Activated T-helper 17 cell treated with anti-CD3 and anti-CD28 coated beads, Interleukin-2, amount 50 U/mL, for 72 hours (primary cell): Measurements from ENCODE around the gene FGF5. TPM values are rescaled to one million over a fixed set of nuclear protein-coding genes. Genes with fewer than 3 reads are reported as not detected.

Source experiments
- ATAC-seq: fragments of 150-1000 bp; cut with Tn5 transposase; replicated peaks from 2 replicates; pipeline ENCODE4 v1.10.0; 2021; ENCODE audit warnings: mild to moderate bottlenecking, moderate library complexity
- H3K27ac Mint-ChIP-seq: one replicate; pipeline ENCODE4 v1.8.0; 2022; ENCODE audit warnings: mixed read lengths
- H3K27me3 Mint-ChIP-seq: one replicate; pipeline ENCODE4 v1.8.0; 2022; ENCODE audit warnings: mixed read lengths
- H3K36me3 Mint-ChIP-seq: one replicate; pipeline ENCODE4 v1.8.0; 2022; ENCODE audit warnings: low read depth, mild to moderate bottlenecking, mixed read lengths
- H3K4me1 Mint-ChIP-seq: one replicate; pipeline ENCODE4 v1.8.0; 2022; ENCODE audit warnings: mixed read lengths
- H3K4me3 Mint-ChIP-seq: one replicate; pipeline ENCODE4 v1.8.0; 2022; ENCODE audit warnings: mild to moderate bottlenecking, mixed read lengths
- H3K9me3 Mint-ChIP-seq: one replicate; pipeline ENCODE4 v1.8.0; 2022; ENCODE audit warnings: mixed read lengths
- total RNA-seq, 2 donors: library from RNA; stranded (reverse); gene quantifications; one replicate each; pipeline ENCODE4 v1.2.3, GENCODE V29; 2022

Gene FGF5, protein sequence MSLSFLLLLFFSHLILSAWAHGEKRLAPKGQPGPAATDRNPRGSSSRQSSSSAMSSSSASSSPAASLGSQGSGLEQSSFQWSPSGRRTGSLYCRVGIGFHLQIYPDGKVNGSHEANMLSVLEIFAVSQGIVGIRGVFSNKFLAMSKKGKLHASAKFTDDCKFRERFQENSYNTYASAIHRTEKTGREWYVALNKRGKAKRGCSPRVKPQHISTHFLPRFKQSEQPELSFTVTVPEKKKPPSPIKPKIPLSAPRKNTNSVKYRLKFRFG
- total RNA-seq: not detected

GRCh38 chr4:80266253-80266901, at the start of gene FGF5:
FGF5 (plus strand) TSS chr4:80266664; CDS start chr4:80266825, 161 bp downstream.
- ATAC-seq: peak; percentile 28
- Mint-ChIP-seq H3K27ac (no peak within 1 kb of the TSS), H3K36me3 (no peaks in the 10 kb centered on the region), H3K4me3 (peak within 1 kb of the TSS; percentile 72), H3K27me3 (peaks cover 77% of the 10 kb centered on the region), H3K9me3 (no peaks in the 10 kb centered on the region), H3K4me1 (peaks cover 6% of the 10 kb centered on the region)

DNA sequence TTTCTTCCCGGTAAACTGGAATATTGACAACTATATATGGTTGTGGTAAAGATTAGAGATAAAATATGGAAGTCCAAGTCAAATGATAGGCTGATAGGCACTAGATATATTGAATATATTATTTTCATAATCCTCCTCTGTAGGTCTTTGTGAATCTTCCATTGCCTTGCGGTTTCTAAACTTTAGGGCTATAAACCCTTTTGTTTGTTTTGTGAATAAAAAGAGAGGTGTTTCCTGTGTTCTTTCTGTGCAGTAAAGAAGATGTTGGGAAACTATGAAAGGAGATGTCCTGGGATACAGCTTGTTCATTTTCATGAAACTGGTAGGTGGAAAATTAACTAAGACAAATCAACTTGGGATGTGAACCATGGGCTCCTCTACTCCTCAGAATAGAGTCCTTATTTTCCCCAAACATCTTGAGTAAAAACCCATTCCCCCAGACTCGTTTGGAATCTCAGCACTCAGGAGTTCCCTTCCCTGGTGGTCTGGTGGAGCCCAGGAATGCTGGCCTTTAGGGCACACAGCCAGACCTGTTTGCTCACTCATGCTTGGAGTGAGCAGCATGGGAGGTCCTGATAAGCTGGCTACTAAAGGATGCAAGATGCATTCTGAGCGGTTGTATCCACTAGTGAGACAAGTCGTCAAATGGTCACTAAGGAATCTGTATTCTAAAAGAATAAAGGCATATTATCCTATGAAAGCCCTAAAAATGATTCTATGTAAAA, 47.0 kb upstream of the FGF5 start:
- Mint-ChIP-seq H3K4me3 (no peak overlapping the region), H3K27ac (no peak overlapping the region), H3K4me1 (no peaks in the 10 kb centered on the region), H3K27me3 (peaks cover 22% of the 10 kb centered on the region), H3K36me3 (no peaks in the 10 kb centered on the region), H3K9me3 (no peaks in the 10 kb centered on the region)
- no peak for ATAC-seq

GRCh38 chr4:80220711-80221110, 45.8 kb upstream of the FGF5 start:
- Mint-ChIP-seq H3K4me1 (no peaks in the 10 kb centered on the region), H3K4me3 (no peak overlapping the region), H3K9me3 (no peaks in the 10 kb centered on the region), H3K36me3 (no peaks in the 10 kb centered on the region), H3K27ac (no peak overlapping the region), H3K27me3 (peaks cover 22% of the 10 kb centered on the region)
- no peak for ATAC-seq

DNA sequence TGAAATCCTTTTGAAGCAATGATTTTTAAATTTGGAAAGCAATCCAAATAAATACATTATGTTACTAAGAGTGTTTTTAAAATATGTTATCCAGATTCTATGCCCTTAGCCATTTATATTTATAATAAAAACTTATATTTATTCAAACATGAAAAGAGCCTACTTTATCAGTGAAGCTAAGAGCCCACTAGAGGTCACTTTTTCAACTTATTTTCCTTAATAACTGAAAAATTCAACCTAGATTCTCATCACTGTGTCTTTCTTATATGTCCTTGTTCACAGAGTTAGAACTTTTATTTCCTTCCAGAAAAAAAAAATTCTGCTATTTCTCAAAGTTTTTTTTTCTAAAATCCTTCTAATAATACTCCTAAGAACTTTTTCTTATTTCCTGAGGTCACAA, 45.3 kb upstream of the FGF5 start:
- ATAC-seq: no peak
- Mint-ChIP-seq H3K27me3 (peaks cover 22% of the 10 kb centered on the region), H3K4me3 (no peak overlapping the region), H3K4me1 (no peaks in the 10 kb centered on the region), H3K9me3 (no peaks in the 10 kb centered on the region), H3K36me3 (no peaks in the 10 kb centered on the region), H3K27ac (no peak overlapping the region)

DNA sequence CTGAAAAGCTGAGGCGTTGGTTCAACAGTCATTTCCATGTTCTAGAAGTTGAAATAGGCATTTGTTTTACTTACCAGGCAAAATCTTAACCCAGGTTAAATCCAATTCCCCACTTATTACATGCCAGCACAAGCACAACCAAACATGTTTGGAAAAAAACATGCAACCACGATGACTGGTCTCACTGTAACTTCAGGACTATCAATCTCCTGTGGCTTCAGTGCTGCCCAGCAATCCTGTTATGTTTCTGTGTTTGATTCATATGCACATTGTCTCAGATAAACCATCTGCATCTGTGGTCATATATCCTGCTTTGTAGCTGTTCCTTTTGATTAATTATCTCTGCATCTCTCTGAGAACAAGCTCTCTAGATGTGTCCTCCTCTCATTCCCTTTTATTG, 40.9 kb upstream of the FGF5 start:
- no peaks in the 10 kb centered on the region for H3K36me3 Mint-ChIP-seq
- no peak for ATAC-seq

DNA sequence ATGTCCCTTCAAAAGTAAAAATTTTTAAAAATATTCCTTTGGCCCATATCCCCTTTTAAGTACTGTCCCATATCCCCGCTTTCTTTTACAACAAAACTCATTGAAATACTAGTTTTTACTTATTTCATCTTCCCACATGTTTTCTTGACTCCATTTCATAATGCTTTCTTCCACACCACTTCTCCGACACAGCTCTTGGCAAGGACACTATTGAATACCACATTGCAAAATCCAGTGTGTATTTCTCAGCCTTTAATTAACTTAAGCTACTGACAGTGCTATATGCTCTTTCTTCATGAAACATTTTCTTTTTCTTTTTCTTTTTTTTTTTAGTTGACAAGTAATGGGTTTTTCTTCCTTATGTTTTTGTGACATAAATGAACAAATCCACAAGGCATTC, 40.4 kb upstream of the FGF5 start:
- Mint-ChIP-seq H3K27ac (no peak overlapping the region), H3K4me3 (no peak overlapping the region), H3K4me1 (no peaks in the 10 kb centered on the region), H3K36me3 (no peaks in the 10 kb centered on the region), H3K9me3 (no peaks in the 10 kb centered on the region), H3K27me3 (peaks cover 16% of the 10 kb centered on the region)
- no peak for ATAC-seq

More for the DNA sequence above, 40.9 kb upstream of the FGF5 start:
- no peaks in the 10 kb centered on the region for H3K4me1 Mint-ChIP-seq
- peaks cover 18% of the 10 kb centered on the region for H3K27me3 Mint-ChIP-seq
- no peak overlapping the region for H3K4me3 Mint-ChIP-seq
- H3K27ac Mint-ChIP-seq: no peak overlapping the region
- no peaks in the 10 kb centered on the region for H3K9me3 Mint-ChIP-seq

GRCh38 chr4:80228460-80228859, 38.0 kb upstream of the FGF5 start:
- Mint-ChIP-seq H3K36me3 (no peaks in the 10 kb centered on the region), H3K27me3 (peaks cover 16% of the 10 kb centered on the region), H3K4me3 (no peak overlapping the region), H3K9me3 (no peaks in the 10 kb centered on the region), H3K4me1 (no peaks in the 10 kb centered on the region), H3K27ac (no peak overlapping the region)
- no peak for ATAC-seq

DNA sequence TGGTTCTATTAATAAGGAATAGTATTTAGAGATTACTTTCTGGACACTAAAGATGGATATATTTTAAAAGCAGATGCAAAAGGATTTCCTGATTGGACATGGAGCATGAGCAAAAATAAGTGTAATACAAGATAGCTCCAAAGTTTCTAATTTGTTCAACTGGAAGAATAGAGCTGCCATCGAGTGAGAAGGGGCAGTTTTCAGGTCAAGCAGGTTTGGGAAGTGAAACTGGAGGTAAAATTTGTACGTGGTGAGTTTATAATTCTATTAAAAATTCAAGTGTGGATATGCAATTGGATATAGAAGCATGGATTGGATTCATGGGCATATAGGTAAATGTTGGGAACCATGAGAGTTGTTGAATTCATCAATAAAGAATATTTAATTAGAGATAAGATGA, 37.3 kb upstream of the FGF5 start:
- H3K4me1 Mint-ChIP-seq: no peaks in the 10 kb centered on the region
- H3K4me3 Mint-ChIP-seq: no peak overlapping the region
- peaks cover 20% of the 10 kb centered on the region for H3K27me3 Mint-ChIP-seq

DNA sequence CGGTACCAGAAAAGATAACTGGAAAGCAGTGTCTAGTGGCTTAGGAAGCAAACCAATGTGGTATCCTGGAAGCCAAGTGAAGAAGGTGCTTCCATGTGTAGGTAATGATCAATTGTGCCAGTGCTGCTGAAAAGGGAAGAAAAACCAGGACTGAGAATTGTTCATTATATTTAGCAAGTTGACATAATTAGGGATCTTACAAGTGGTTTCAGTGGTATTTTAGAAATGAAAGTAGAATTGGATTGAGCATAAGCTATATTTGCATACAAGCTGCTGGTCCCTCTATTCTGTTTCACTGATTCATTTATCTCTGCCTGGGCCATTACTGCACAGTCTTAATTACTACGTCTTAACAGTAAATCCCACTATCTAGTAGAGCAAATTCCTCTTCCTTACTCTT, 36.9 kb upstream of the FGF5 start:
- Mint-ChIP-seq H3K27ac (no peak overlapping the region), H3K4me1 (no peaks in the 10 kb centered on the region), H3K4me3 (no peak overlapping the region), H3K36me3 (no peaks in the 10 kb centered on the region), H3K27me3 (peaks cover 20% of the 10 kb centered on the region), H3K9me3 (no peaks in the 10 kb centered on the region)
- no peak for ATAC-seq

More for the DNA sequence above, 37.3 kb upstream of the FGF5 start:
- Mint-ChIP-seq H3K9me3 (no peaks in the 10 kb centered on the region), H3K27ac (no peak overlapping the region), H3K36me3 (no peaks in the 10 kb centered on the region)
- ATAC-seq: no peak

GRCh38 chr4:80231180-80231579, 35.3 kb upstream of the FGF5 start:
- H3K27me3 Mint-ChIP-seq: peaks cover 25% of the 10 kb centered on the region
- no peak overlapping the region for H3K27ac Mint-ChIP-seq
- H3K9me3 Mint-ChIP-seq: no peaks in the 10 kb centered on the region
- H3K4me1 Mint-ChIP-seq: no peaks in the 10 kb centered on the region
- no peaks in the 10 kb centered on the region for H3K36me3 Mint-ChIP-seq
- no peak for ATAC-seq
- H3K4me3 Mint-ChIP-seq: no peak overlapping the region

DNA sequence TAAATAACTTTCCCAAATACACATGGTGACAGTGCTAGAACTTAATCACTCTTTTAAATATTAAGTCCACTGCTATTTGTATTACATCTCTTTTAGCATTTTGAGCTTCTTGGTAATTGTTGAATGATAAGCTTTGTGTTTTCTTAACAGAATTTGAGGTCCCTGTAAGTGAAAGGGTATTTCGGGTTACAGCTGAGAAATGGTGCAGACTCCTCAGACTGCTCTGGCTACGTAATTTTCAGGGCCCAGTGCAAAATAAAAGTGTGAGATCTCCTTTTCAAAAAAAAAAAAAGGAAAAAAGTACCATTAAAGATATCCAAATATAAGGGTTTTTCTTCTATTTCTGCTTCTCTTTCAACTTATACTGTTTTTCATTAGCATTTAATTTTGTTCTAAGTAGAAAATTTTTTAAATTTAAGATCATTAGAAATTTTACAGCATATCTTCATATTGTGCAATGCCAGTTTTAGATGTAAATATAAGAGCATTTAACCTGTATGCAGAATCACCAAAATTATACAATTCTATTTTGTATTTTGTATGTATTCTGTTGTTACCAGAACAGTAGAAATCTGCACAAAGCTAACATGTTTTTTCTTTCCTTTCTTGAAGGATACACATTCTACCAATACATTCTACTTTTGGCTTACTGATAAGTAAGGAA, 33.6 kb upstream of the FGF5 start:
- H3K27ac Mint-ChIP-seq: no peak overlapping the region
- peaks cover 25% of the 10 kb centered on the region for H3K27me3 Mint-ChIP-seq
- H3K36me3 Mint-ChIP-seq: no peaks in the 10 kb centered on the region
- H3K4me1 Mint-ChIP-seq: no peaks in the 10 kb centered on the region
- no peaks in the 10 kb centered on the region for H3K9me3 Mint-ChIP-seq
- ATAC-seq: no peak
- H3K4me3 Mint-ChIP-seq: no peak overlapping the region

DNA sequence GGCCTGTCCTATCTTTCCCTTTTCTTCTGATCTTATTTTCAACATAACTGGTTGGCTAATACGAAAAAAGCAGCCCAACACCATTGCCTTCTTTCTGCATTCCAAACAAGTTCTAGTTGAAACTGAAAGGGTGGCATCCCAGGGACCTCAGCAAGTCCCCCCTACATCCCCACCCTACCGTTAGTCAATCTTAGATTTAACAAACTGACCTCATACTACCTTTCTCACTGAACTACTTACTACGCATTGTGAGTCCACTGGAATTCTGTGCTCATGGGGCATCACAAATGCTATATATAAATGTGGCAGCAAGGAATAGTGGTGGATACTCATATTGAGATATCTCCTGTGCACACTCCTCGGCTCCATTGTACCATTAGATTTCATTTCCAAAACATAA, 33.1 kb upstream of the FGF5 start:
- no peaks in the 10 kb centered on the region for H3K36me3 Mint-ChIP-seq
- no peak overlapping the region for H3K4me3 Mint-ChIP-seq
- no peaks in the 10 kb centered on the region for H3K9me3 Mint-ChIP-seq
- H3K27ac Mint-ChIP-seq: no peak overlapping the region
- ATAC-seq: no peak
- peaks cover 23% of the 10 kb centered on the region for H3K27me3 Mint-ChIP-seq
- no peaks in the 10 kb centered on the region for H3K4me1 Mint-ChIP-seq

DNA sequence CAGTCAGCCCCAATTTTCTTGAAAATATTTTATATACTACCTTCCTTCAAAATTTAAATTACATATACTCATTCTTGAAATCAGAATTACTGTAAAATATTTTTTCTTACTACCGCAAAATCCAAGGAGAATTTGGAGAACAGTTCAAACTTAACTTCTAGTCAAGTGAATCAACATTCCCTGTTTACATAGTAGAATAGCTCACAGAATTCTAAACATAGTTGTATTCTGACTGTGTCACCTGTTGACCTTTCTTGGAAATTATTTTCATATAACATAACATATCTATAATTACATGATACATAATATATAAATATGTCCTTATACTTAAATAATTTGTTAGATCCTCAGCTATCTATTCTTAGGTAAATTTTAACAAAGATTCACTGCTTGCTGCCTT, 31.0 kb upstream of the FGF5 start:
- H3K9me3 Mint-ChIP-seq: no peaks in the 10 kb centered on the region
- no peaks in the 10 kb centered on the region for H3K4me1 Mint-ChIP-seq
- ATAC-seq: no peak
- H3K27me3 Mint-ChIP-seq: peaks cover 12% of the 10 kb centered on the region
- H3K4me3 Mint-ChIP-seq: no peak overlapping the region
- H3K27ac Mint-ChIP-seq: no peak overlapping the region
- H3K36me3 Mint-ChIP-seq: no peaks in the 10 kb centered on the region

DNA sequence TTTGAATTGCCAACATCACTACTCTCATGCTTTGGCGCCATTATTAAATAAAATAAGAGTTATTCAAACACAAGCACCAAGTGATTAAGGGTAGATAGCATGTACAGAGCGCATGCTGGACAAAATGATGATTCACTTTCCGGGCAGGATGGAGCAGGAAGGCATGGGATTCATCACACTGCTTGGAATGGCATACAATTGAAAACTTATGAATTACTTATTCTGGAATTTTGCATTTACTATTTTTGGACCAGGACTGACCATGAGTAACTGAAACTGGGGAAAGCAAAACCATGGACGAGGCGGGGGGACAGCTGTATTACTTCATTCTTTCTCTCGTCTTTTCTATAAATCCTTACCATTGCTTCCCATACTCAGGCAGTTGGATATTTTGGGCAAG, 28.5 kb upstream of the FGF5 start:
- no peaks in the 10 kb centered on the region for H3K4me1 Mint-ChIP-seq
- ATAC-seq: no peak
- no peak overlapping the region for H3K27ac Mint-ChIP-seq
- no peaks in the 10 kb centered on the region for H3K9me3 Mint-ChIP-seq
- H3K4me3 Mint-ChIP-seq: no peak overlapping the region
- no peaks in the 10 kb centered on the region for H3K36me3 Mint-ChIP-seq
- peaks cover 9% of the 10 kb centered on the region for H3K27me3 Mint-ChIP-seq
